Testis (tissue), 2 donors: Measurements from ENCODE around the gene LRRC19.

ENCODE experiments used
- CTCF ChIP-seq, 3 experiments: fragments of 450-650 bp in 2 of 3; fragments of 200-600 bp in 1 of 3; sonication (generic) in 1 of 3; IDR thresholded peaks; one replicate each; pipeline ENCODE4 v1.5.1; 2016 to 2019; ENCODE audit warnings: antibody characterized with exemption in 3 of 3, mild to moderate bottlenecking in 2 of 3, moderate library complexity in 1 of 3
- POLR2A ChIP-seq: fragments of 450-650 bp; IDR thresholded peaks from one replicate; pipeline ENCODE4 v1.6.1; 2017; ENCODE audit warnings: antibody characterized with exemption, mild to moderate bottlenecking, moderate library complexity

- no peak for TF ChIP-seq POLR2A
- TF ChIP-seq CTCF (IDR thresholded peaks at IDR 0.05) = no peak
These were observed 32.0 kb upstream of the LRRC19 start for GRCh38 chr9:27037499-27037898.
